Kidney tubule cell (primary cell): ENCODE data around the gene SLC38A3.

Experiments used
- DNase-seq: peaks from one replicate; pipeline ENCODE4 v3.0.0-alpha.2; 2018; ENCODE audit warnings: low spot score

SLC38A3 gene

GRCh38 chr3:50169232-50169832, 35.7 kb upstream of the SLC38A3 start:
- no peak for DNase-seq

DNA sequence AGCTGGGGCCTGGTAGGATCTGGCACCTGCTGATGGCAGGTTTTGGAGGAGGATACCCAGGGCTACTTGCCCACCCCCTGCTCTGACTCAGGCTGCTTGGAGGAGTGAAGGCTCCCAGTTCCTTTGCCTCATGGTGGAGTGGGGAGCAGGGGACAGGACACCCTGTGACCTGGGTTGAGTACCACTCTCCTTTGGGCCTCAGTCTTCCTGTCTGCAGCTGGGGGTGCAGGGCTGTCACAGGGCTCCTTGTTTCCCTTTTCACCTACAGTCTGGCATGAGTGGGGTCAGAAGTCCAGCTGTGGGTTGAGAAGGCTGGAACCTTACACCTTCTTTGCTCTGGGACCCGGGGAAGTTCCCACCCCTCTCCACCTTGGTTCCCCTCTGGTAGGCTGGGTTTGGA, 35.2 kb upstream of the SLC38A3 start:
- DNase-seq, result no peak

DNA sequence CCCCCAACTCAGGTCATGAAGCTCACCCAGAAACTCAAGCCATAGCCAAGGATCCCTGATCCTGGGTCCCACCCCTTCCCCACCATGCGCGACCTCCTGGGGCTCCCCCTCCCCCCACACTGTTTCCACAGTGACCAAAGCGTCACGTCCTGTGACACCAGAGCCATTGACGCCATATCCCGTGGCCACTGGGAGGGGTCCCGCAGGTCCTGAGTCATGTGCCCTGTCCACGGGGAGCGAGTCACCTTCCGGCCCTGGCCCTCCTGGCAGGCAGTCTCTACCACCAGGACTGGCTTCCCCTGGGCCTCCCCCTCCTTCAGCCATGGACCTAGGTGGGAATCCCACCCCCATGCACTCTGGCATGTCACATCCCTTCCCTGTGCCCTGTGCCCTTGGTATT, 34.4 kb upstream of the SLC38A3 start:
- DNase-seq, result peak; percentile 78

DNA sequence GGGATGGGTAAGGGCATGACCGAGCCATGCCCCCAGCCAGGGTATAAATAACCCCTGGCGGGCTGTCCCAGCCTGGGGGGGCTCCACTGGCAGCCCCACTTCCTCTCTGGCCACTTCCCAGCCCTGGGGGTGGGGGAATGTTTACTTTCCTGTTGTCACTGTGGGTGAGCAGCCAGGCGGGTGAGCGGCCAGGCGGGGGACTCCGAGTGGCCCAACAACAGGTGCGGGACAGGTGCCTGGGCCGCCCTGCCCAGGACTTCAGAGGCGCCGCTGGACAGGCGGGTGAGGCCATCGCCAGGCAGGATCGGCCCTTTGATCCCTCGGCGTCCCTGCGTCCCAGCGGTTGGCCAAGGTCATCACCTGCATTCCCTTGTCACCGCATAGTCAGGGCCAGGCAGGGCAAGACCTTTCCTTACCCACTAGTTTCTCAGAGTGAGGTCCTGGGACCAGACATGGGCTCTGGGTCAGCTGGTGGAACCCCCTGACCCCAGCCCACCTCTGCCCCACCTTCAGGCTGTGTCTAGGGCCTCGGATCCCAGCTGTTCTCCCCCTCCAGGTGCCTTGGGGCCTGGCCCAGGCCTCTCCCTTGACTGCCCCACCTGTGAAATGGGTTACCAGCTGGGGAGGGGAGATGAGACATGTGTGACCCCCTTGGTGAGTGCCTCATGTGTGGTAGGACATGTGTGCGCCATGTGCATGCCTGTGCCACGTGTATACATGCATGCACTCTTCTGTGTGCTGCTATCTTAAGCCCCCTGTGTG, 33.4 kb upstream of the SLC38A3 start:
- no peak for DNase-seq

DNA sequence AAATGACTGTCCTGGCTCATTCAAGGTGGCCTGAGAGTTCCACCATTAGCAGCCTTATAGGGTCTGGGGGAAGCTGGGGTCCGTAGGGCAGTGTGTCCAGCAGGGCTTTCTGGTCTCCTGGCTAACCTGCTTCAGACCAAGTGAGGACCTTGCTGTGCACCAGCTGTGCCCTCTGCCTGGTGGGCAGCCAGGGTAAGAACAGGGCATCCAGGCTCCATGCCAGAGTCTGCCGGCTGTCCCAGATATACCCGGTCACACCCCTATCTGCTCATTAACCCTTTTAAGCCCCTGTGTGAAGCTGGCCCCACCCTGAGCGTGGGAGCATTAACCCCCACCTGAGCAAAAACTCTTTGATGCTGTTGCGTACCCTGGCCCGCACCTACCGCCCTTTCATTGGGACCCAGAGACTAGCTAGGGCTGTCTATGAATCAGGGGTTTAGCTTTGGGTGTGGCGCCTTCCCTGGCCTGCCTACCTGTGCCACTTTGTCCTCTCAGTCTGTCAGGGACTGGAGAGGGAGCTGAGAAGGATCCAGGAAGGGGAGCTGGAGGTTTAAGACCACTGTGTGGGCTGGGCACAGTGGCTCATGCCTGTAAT, 32.3 kb upstream of the SLC38A3 start:
- DNase-seq, result no peak

- no peak for DNase-seq
Observed at GRCh38 chr3:50173685-50174516, 31.2 kb upstream of the SLC38A3 start.

DNA sequence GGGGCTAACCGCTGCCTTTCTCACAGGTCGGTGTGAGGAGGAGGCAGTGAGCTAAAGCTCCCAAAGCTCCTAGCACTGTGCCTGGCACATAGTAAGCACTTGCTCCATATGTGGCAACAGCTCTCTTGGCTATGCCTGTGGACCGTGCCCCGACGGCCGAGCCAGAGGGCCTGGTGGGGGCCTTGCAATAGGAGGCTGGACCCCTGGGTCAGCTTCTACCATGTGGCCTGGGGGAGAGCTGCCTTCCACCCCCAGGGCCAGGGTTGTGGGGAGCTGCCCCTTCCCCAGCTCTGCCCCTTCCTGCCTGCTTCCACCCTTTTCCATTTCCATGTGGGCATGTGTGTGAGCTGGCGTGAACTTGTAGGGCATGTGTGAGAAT, 30.6 kb upstream of the SLC38A3 start:
- no peak for DNase-seq

- DNase-seq, result no peak
Observed at GRCh38 chr3:50174947-50175524, 30.0 kb upstream of the SLC38A3 start.

DNA sequence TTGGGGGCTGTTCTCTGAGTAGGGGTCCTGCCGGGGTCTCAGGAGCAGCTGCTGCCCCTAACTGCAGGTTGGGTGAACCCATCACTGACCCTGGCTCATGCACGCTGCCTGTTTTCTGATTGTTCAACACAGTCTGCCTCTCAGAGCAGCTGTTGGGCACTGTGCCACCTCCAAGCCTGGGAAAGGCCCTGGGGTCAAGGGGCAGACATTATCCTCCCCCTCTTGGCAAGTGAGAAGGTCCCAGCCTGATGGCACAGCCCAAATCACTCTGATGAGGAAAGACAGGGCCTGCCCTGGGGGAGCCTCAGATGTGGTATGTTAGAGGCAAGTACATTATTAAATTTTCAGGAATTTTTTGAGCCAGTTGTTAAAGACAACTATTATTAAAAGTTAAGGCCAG, 27.7 kb upstream of the SLC38A3 start:
- DNase-seq, result no peak

DNA sequence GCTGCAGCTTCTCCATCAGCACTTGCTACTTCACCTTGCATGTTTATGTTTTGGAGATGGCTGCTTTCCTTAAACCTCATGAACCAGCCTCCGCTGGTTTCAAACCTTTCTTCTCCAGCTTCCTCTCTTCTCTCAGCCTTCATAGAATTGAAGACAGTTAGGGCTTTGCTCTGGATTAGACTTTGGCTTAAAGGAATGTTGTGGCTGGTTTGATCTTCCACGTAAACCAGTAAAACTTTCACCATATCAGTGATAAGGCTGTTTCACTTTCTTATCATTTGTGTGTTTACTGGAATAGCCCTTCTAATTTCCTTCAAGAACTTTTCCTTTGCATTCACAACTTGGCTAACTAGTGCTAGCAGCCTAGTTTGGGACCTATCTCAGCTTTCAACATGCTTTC, 25.4 kb upstream of the SLC38A3 start:
- DNase-seq, result no peak

GRCh38 chr3:50181985-50182384, 23.1 kb upstream of the SLC38A3 start:
- DNase-seq, result no peak

DNA sequence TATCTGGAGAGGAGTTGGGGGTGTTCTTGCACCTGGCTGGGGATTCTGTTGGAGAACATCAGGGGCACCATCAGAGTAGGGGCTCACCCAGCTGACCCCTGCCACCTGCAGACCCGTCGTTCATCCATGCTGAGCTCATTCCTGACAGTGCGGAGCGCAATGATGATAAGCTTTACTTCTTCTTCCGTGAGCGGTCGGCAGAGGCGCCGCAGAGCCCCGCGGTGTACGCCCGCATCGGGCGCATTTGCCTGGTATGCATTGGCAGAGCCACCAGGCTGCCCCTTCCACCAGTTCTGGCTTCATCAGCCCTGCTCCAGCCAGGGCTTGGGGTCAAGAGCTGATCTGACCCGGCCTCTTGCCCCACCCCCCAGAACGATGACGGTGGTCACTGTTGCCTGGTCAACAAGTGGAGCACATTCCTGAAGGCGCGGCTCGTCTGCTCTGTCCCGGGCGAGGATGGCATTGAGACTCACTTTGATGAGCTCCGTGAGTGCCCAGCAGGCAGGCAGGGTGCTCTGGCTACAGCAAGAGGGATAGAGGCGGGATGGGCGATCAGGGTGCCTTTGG, 22.5 kb upstream of the SLC38A3 start:
- no peak for DNase-seq

DNA sequence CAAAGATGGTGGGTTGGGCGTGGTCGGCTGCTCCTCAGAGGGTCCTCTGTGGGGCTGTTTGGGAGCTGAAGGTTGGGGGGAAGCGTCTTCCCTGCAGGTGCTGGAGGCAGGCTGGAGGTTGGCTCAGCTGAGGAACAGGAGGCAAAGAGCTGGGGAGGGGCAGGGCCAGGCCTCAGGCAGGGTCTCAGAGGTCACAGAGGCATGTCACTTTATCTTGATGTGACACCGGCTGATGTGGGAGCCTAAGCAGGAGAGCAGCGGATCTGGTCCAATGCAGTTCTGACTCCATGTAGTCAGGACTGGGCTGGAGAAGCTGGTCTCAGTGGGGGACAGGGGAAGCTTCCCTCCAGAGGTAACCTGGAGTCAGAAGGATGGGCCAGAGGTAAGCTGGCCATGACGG, 21.3 kb upstream of the SLC38A3 start:
- DNase-seq, result no peak

- DNase-seq, result no peak
Observed at GRCh38 chr3:50184242-50184978, 20.7 kb upstream of the SLC38A3 start.

DNA sequence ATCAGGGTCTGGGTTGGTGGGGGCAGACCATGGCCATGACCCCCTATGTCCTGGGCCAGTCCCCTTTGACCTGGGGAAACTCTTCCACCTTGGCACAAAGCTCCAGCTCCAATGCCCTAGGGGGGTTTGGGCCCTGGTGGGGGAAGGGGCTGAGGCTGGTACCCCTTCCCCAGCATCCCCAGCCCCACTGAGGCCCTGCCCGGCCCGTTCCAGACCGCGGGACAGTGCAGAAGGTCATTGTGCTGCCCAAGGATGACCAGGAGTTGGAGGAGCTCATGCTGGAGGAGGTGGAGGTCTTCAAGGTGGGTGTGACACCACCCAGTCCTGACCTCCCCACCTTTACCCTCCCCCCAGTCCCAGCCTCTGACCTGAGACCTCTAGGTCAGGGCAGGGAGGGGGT, 19.8 kb upstream of the SLC38A3 start:
- no peak for DNase-seq

DNA sequence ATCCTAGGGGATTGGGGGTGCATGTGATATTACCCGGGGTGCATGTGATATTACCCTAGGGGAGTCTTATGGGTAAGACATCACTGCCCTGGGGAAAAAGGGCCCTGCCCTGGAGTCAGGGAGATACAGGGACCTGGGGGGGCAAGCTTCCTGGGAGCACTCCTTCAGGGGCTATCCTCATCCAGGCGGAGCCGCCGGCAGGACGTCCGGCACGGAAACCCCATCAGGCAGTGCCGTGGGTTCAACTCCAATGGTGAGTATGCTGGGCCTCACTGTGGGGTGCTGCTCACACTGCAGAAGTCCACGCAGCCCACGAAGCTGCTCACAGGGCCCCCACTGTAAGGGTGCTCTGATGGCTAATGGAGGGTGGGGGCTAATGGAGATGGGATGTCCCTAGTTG, 19.0 kb upstream of the SLC38A3 start:
- DNase-seq, result no peak

GRCh38 chr3:50187750-50188149, 17.3 kb upstream of the SLC38A3 start:
- DNase-seq, result no peak

DNA sequence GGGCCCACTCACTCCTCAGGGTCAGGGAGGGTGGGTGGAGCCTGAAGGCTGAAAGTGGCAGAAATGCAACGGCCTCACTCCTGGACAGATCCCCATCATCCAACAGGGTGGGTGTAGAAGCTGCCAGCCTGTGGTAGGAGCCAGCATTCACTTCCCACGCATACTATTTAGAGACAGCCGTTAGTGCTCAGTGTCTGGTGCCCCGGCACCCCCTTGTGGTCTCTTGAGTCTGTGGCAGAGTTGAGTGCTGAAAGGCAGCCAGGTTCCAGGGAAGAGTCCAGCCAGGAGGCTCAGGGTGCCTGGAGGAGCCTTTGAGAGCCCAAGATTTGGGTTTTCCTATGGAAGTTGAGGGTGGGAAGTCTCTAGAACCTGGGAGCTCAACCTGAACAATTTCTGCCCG, 15.8 kb upstream of the SLC38A3 start:
- peak; percentile 81 for DNase-seq

- no peak for DNase-seq
Observed at GRCh38 chr3:50189989-50190388, 15.1 kb upstream of the SLC38A3 start.

DNA sequence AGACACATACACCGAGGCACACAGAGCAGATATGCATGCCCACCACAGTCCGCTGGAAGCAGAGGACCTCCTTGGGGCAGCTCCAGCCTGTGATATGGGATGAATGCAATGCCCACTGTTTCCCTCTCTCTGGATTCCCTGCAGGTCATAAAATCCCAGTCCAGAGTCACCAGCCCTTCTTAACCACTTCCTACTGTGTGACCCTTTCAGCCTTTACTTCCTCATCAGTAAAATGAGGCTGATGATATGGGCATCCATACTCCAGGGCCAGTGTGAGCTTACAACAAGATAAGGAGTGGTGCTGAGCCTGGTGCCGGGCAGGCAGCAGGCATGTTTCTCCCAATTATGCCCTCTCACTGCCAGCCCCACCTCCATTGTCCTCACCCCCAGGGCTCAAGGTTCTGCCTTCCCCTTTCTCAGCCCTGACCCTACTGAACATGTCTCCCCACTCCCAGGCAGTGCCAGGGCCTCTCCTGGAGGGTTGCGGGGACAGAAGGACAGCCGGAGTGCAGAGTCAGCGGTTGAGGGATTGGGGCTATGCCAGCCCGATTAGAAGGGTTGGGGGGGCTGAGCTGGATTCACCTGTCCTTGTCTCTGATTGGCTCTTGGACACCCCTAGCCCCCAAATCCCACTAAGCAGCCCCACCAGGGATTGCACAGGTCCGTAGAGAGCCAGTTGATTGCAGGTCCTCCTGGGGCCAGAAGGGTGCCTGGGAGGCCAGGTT, 14.0 kb upstream of the SLC38A3 start, which contains the start of gene GNAT1:
Gene GNAT1 (plus strand): TSS at position 675 of the 725 bp plus-strand sequence. CDS start 116 bp downstream, outside the sequence.
- peak; percentile 32 for DNase-seq
